B cell (primary cell): Measurements from ENCODE around the gene RPP25L. TPM values are rescaled to one million over a fixed set of nuclear protein-coding genes. Genes with fewer than 3 reads are reported as not detected.

Experiments
- ATAC-seq: fragments of 200-7000 bp; cut with Tn5 transposase; one replicate; pipeline ENCODE4 v1.10.0; 2021; ENCODE audit warnings: low read depth, mild to moderate bottlenecking, moderate number of reproducible peaks, moderate library complexity
- CTCF ChIA-PET: fragments of 350-600 bp; sonication (Branson Sonifier 250); formaldehyde crosslinking; loops from one replicate; lab custom pipeline; 2021; ENCODE audit warnings: antibody characterized with exemption, inconsistent platforms; lab: Charles Lee
- POLR2A ChIA-PET: fragments of 350-600 bp; sonication (Branson Sonifier 250); formaldehyde crosslinking; loops from one replicate; lab custom pipeline; 2021; ENCODE audit warnings: antibody characterized with exemption; lab: Charles Lee
- DNase-seq: peaks from one replicate; pipeline ENCODE4 v3.0.0; 2013
- H2AFZ ChIP-seq: 2 replicates; pipeline ENCODE4 v1.6.1; 2012; ENCODE audit warnings: mild to moderate bottlenecking, low read depth, low read length; ENCODE audit not compliant: insufficient read depth, poor library complexity, severe bottlenecking
- H3K27ac ChIP-seq, 2 donors: 1 replicate in 1 of 2; 2 replicates in 1 of 2; pipeline ENCODE4 v1.5.1; 2012 to 2013; ENCODE audit warnings: low read length in 2 of 2, mild to moderate bottlenecking in 2 of 2, moderate library complexity in 1 of 2
- H3K27me3 ChIP-seq, 4 experiments: fragments of 200-600 bp in 1 of 4; sonication (generic) in 1 of 4; replicated peaks in 1 of 4; 1 replicate in 2 of 4; 2 replicates in 2 of 4; pipeline versions ENCODE4 v1.6.1 to v1.7.0; 2013 to 2016; ENCODE audit warnings: low read length in 3 of 4, mild to moderate bottlenecking in 2 of 4, mixed read lengths in 1 of 4, moderate library complexity in 1 of 4; ENCODE audit not compliant: insufficient read depth in 4 of 4, control insufficient read depth in 3 of 4; ENCODE audit errors: control extremely low read depth in 1 of 4
- H3K36me3 ChIP-seq, 2 experiments: replicated peaks in 1 of 2; 1 replicate in 1 of 2; 2 replicates in 1 of 2; pipeline versions ENCODE4 v1.6.1 to v1.7.1; 2013; ENCODE audit warnings: low read length in 1 of 2; ENCODE audit not compliant: insufficient read depth in 2 of 2, control insufficient read depth in 1 of 2; ENCODE audit errors: control extremely low read depth in 1 of 2, extremely low read depth in 1 of 2
- H3K4me1 ChIP-seq, 2 donors: fragments of 200-600 bp in 1 of 2; sonication (generic) in 1 of 2; 1 replicate in 1 of 2; 2 replicates in 1 of 2; pipeline versions ENCODE4 v1.5.1 to v1.6.1; 2013 to 2017; ENCODE audit warnings: low read length in 2 of 2; ENCODE audit not compliant: control insufficient read depth in 2 of 2, insufficient read depth in 2 of 2
- H3K4me2 ChIP-seq: replicated peaks from 2 replicates; pipeline ENCODE3; 2012; ENCODE audit warnings: mild to moderate bottlenecking, low read depth, low read length; ENCODE audit not compliant: poor library complexity, severe bottlenecking
- H3K4me3 ChIP-seq, 5 experiments: fragments of 200-600 bp in 1 of 5; sonication (generic) in 1 of 5; 1 replicate in 3 of 5; 2 replicates in 2 of 5; pipeline versions ENCODE4 v1.5.1 to v1.7.0; 2011 to 2016; ENCODE audit warnings: low read length in 4 of 5, mild to moderate bottlenecking in 4 of 5, low read depth in 2 of 5, control low read depth in 1 of 5, moderate library complexity in 1 of 5; ENCODE audit not compliant: insufficient read depth in 1 of 5; ENCODE audit errors: control extremely low read depth in 1 of 5, extremely low read depth in 1 of 5
- H3K79me2 ChIP-seq: fragments of 200-600 bp; sonication (generic); one replicate; pipeline ENCODE4 v1.6.0; 2016; ENCODE audit warnings: low read length; ENCODE audit not compliant: control insufficient read depth, insufficient read depth
- H3K9ac ChIP-seq: fragments of 200-600 bp; sonication (generic); 2 replicates; pipeline ENCODE4 v1.6.1; 2017; ENCODE audit warnings: mild to moderate bottlenecking, low read length, moderate library complexity
- H3K9me3 ChIP-seq, 3 donors: one replicate each; pipeline versions ENCODE4 v1.6.1 to v1.7.1; 2013; ENCODE audit warnings: low read length in 2 of 3; ENCODE audit not compliant: control insufficient read depth in 2 of 3, insufficient read depth in 1 of 3; ENCODE audit errors: control extremely low read depth in 1 of 3
- H4K20me1 ChIP-seq: 2 replicates; pipeline ENCODE4 v1.6.0; 2012; ENCODE audit warnings: mild to moderate bottlenecking, low read length; ENCODE audit not compliant: insufficient read depth, control insufficient read depth, poor library complexity, severe bottlenecking
- H3K27ac Mint-ChIP-seq: one replicate; pipeline ENCODE4 v1.8.0; 2021; ENCODE audit warnings: mixed read lengths
- H3K27me3 Mint-ChIP-seq: one replicate; pipeline ENCODE4 v1.8.0; 2021; ENCODE audit warnings: mixed read lengths
- H3K4me1 Mint-ChIP-seq: one replicate; pipeline ENCODE4 v1.8.0; 2021; ENCODE audit warnings: mixed read lengths
- H3K4me3 Mint-ChIP-seq: one replicate; pipeline ENCODE4 v1.8.0; 2021; ENCODE audit warnings: mixed read lengths
- H3K9me3 Mint-ChIP-seq: one replicate; pipeline ENCODE4 v1.8.0; 2022; ENCODE audit warnings: mixed read lengths; ENCODE audit not compliant: insufficient read depth
- CTCF ChIP-seq: fragments of 200-600 bp; IDR thresholded peaks from one replicate; pipeline ENCODE4 v1.8.0; 2022; ENCODE audit warnings: antibody characterized with exemption, mild to moderate bottlenecking
- EZH2 ChIP-seq: IDR thresholded peaks from 2 replicates; pipeline ENCODE4 v1.6.1; 2012; ENCODE audit warnings: borderline replicate concordance, low read depth, mild to moderate bottlenecking, moderate library complexity, low read length; ENCODE audit not compliant: insufficient read depth, poor library complexity, severe bottlenecking
- WGBS: methylation state at CpG from one replicate; pipeline ENCODE4 v1.1.5; 2013; ENCODE audit warnings: missing lambda C conversion rate; ENCODE audit not compliant: insufficient coverage; 5-methylcytosine and 5-hydroxymethylcytosine counted together
- intact Hi-C: fragments of 100-400 bp; cut with micrococcal nuclease; formaldehyde crosslinking; loops from one replicate; pipeline ENCODE4 v1.10.0; 2022
- polyA plus RNA-seq: library from polyadenylated mRNA; depleted of rRNA; stranded (reverse); fragments of >200 nt; gene quantifications from 2 replicates; pipeline ENCODE4 v1.2.3, GENCODE V29; 2012
- total RNA-seq, 2 donors: library from RNA; stranded (reverse); fragments of 120-200 nt in 1 of 2; gene quantifications; 1 replicate in 1 of 2; 2 replicates in 1 of 2; pipeline versions ENCODE4 v1.2.3 to v1.2.4, GENCODE V29; 2013 to 2022

RPP25L gene
- total and polyA plus RNA-seq, 2 donors (not counting 1 experiment from before 2014, with no cell fraction given) = 20.2 to 27.0 TPM

GRCh38 chr9:34568133-34568532 is 43.8 kb downstream of the RPP25L start:
- Histone ChIP-seq H3K4me3 (no peak overlapping the region), H3K36me3 (no peaks in the 10 kb centered on the region), H3K4me2 (no peak overlapping the region), H3K79me2 (no peaks in the 10 kb centered on the region), H3K4me1 (no peaks in the 10 kb centered on the region), H3K9me3 (no peaks in the 10 kb centered on the region), H3K9ac (no peak overlapping the region), H3K27ac (no peak overlapping the region), H2AFZ (no peak overlapping the region), H4K20me1 (no peaks in the 10 kb centered on the region), H3K27me3 (peaks cover 0 to 20% (median 0%) of the 10 kb centered on the region in 4 experiments)
- TF ChIP-seq EZH2 (no peak), CTCF (no peak)
- peaks cover 52% of the 10 kb centered on the region for H3K27me3 Mint-ChIP-seq
- no peak for ATAC-seq
- no peak overlapping the region for H3K4me3 Mint-ChIP-seq
- POLR2A ChIA-PET = no interaction called here
- intact Hi-C loops = no loop called here
- no peak overlapping the region for H3K27ac Mint-ChIP-seq
- CTCF ChIA-PET = no interaction called here
- 73% methylated on average over 3 of the region's 7 CpGs for WGBS
- H3K9me3 Mint-ChIP-seq = peaks cover 2% of the 10 kb centered on the region
- DNase-seq = no peak
- no peaks in the 10 kb centered on the region for H3K4me1 Mint-ChIP-seq

GRCh38 chr9:34566972-34567371 is 44.9 kb downstream of the RPP25L start:
- H2AFZ ChIP-seq = no peak overlapping the region
- no peak overlapping the region for H3K27ac ChIP-seq
- WGBS = 85% methylated on average over 5 of the region's 6 CpGs
- ATAC-seq (no peak), DNase-seq (no peak)
- intact Hi-C loops = no loop called here
- TF ChIP-seq CTCF (no peak), EZH2 (no peak)
- peaks cover 6% of the 10 kb centered on the region for H3K9me3 Mint-ChIP-seq
- POLR2A ChIA-PET = no interaction called here
- H3K27me3 ChIP-seq = peaks cover 0 to 22% (median 0%) of the 10 kb centered on the region in 4 experiments
- H4K20me1 ChIP-seq = no peaks in the 10 kb centered on the region
- H3K4me1 ChIP-seq = no peaks in the 10 kb centered on the region
- no peaks in the 10 kb centered on the region for H3K36me3 ChIP-seq
- peaks cover 0 to 8% (median 5%) of the 10 kb centered on the region in 3 donors for H3K9me3 ChIP-seq
- H3K4me3 ChIP-seq = no peak overlapping the region
- CTCF ChIA-PET = no interaction called here
- H3K27me3 Mint-ChIP-seq = peaks cover 61% of the 10 kb centered on the region
- H3K27ac Mint-ChIP-seq = no peak overlapping the region
- H3K9ac ChIP-seq = no peak overlapping the region
- H3K4me3 Mint-ChIP-seq = no peak overlapping the region
- no peak overlapping the region for H3K4me2 ChIP-seq
- no peaks in the 10 kb centered on the region for H3K79me2 ChIP-seq
- H3K4me1 Mint-ChIP-seq = no peaks in the 10 kb centered on the region
